DOHH2 (cell line): ENCODE measurements around the gene TFF3.

ENCODE experiments used
- CTCF ChIP-seq: fragments of 200-600 bp; sonication (generic); IDR thresholded peaks from one replicate; pipeline ENCODE4 v1.5.1; 2014; ENCODE audit warnings: antibody characterized with exemption, mild to moderate bottlenecking, low read depth, low read length; ENCODE audit not compliant: poor library complexity, severe bottlenecking
- EZH2phosphoT487 ChIP-seq: fragments of 200-600 bp; sonication (generic); IDR thresholded peaks from 2 replicates; pipeline ENCODE4 v1.6.1; 2017; ENCODE audit warnings: borderline replicate concordance, mild to moderate bottlenecking, antibody characterized with exemption, low read length, moderate library complexity, mixed read lengths

DNA sequence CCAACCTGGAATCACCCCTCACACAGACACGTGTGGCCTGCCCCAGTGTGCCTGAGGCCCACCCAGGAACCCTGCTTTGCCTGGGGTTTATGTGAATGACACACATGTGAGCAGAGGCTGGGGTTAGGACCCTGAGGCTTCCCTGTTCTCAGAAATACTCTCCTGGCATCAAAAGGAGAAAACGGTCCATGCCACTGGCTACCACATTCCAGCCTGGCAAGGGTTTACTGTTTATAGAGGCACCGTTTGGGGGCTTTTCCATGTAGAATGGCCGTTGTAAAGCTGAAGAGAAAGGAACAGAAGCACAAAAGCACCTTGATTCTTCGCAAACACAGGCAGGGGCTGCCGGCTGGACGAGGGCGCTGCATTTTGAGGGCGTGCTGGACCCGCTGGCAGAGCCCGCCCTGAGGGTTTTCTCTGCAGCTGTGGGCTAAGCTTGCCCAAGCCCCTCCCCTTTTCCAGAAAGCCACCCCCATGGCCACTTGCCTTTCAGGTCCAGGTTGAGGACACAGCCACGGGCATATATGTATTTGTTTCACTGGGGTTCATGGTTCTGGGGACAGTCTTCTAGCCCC lies 13.0 kb downstream of the TFF3 start:
- TF ChIP-seq CTCF (no peak), EZH2phosphoT487 (no peak)
